ENCODE results near the gene MEGF11. TPM values are rescaled to one million over a fixed set of nuclear protein-coding genes. Genes with fewer than 3 reads are reported as not detected.

Gene MEGF11
- total RNA-seq, 1 donor from 2014 or later: 0.77 TPM

DNA sequence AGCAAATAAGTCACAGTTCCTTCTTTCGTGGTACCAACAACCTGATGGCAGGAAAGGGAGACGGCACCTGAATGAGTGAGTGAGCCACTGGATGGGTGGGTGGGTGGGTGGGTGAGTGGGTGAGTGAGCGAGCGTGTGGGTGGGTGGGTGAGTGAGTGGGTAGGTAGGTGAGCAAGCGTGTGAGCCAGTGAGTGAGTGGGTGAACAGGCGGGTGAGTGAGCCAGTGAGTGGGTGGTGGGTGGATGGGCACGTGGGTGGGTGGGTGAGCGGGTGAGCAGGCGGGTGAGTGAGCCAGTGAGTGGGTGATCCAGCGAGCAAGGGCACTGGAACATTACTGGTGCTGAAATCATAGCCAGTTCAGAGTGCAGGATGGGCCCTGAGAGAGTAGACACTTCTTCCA lies 152.8 kb downstream of the MEGF11 start:
- Mint-ChIP-seq H3K9me3 (ENCODE audit: unreplicated experiment) (no peaks in the 10 kb centered on the region), H3K4me1 (ENCODE audit: unreplicated experiment) (no peaks in the 10 kb centered on the region), H3K4me3 (ENCODE audit: unreplicated experiment) (no peak overlapping the region), H3K36me3 (ENCODE audit: low read depth, unreplicated experiment) (no peaks in the 10 kb centered on the region), H3K27me3 (ENCODE audit: unreplicated experiment) (peaks cover 4% of the 10 kb centered on the region), H3K27ac (ENCODE audit: unreplicated experiment) (no peak overlapping the region)
- no peak for DNase-seq (ENCODE audit: low spot score)
- TF ChIP-seq, protein P1, sequence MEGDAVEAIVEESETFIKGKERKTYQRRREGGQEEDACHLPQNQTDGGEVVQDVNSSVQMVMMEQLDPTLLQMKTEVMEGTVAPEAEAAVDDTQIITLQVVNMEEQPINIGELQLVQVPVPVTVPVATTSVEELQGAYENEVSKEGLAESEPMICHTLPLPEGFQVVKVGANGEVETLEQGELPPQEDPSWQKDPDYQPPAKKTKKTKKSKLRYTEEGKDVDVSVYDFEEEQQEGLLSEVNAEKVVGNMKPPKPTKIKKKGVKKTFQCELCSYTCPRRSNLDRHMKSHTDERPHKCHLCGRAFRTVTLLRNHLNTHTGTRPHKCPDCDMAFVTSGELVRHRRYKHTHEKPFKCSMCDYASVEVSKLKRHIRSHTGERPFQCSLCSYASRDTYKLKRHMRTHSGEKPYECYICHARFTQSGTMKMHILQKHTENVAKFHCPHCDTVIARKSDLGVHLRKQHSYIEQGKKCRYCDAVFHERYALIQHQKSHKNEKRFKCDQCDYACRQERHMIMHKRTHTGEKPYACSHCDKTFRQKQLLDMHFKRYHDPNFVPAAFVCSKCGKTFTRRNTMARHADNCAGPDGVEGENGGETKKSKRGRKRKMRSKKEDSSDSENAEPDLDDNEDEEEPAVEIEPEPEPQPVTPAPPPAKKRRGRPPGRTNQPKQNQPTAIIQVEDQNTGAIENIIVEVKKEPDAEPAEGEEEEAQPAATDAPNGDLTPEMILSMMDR (IDR thresholded peaks at IDR 0.05; ENCODE audit: unreplicated experiment): no peak

GRCh38 chr15:66099950-66100671 lies 153.4 kb downstream of the MEGF11 start:
- no peak for DNase-seq (ENCODE audit: low spot score)

DNA sequence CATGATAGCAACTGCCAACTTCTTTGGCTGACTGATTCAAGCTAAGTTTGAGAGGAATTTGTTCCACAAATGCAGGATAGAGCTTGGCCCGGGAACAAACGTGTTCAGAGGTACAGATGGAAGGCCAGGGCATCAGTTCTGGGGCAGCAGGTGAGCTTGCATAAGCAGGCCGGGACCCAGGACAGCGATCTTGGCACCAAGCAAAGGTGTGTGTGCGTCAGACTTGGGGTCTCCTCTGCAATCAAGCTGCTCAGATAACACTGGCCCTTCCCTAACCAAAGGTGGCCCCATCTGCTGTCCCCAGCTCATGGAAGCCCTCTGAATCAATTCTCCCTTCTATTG lies 155.6 kb downstream of the MEGF11 start:
- Mint-ChIP-seq H3K36me3 (ENCODE audit: low read depth, unreplicated experiment) (no peaks in the 10 kb centered on the region), H3K27me3 (ENCODE audit: unreplicated experiment) (peaks cover 5% of the 10 kb centered on the region), H3K4me1 (ENCODE audit: unreplicated experiment) (no peaks in the 10 kb centered on the region), H3K4me3 (ENCODE audit: unreplicated experiment) (no peak overlapping the region), H3K9me3 (ENCODE audit: unreplicated experiment) (no peaks in the 10 kb centered on the region), H3K27ac (ENCODE audit: unreplicated experiment) (peak overlapping the region; percentile 13)
- TF ChIP-seq, protein P1 (IDR thresholded peaks at IDR 0.05; ENCODE audit: unreplicated experiment): no peak
- DNase-seq (ENCODE audit: low spot score): no peak

More at GRCh38 chr15:66099950-66100671, 153.4 kb downstream of the MEGF11 start:
- Mint-ChIP-seq H3K36me3 (ENCODE audit: low read depth, unreplicated experiment) (no peaks in the 10 kb centered on the region), H3K27ac (ENCODE audit: unreplicated experiment) (no peak overlapping the region), H3K4me1 (ENCODE audit: unreplicated experiment) (no peaks in the 10 kb centered on the region), H3K9me3 (ENCODE audit: unreplicated experiment) (no peaks in the 10 kb centered on the region), H3K27me3 (ENCODE audit: unreplicated experiment) (peaks cover 4% of the 10 kb centered on the region), H3K4me3 (ENCODE audit: unreplicated experiment) (no peak overlapping the region)
- TF ChIP-seq, protein P1 (IDR thresholded peaks at IDR 0.05; ENCODE audit: unreplicated experiment): no peak

DNA sequence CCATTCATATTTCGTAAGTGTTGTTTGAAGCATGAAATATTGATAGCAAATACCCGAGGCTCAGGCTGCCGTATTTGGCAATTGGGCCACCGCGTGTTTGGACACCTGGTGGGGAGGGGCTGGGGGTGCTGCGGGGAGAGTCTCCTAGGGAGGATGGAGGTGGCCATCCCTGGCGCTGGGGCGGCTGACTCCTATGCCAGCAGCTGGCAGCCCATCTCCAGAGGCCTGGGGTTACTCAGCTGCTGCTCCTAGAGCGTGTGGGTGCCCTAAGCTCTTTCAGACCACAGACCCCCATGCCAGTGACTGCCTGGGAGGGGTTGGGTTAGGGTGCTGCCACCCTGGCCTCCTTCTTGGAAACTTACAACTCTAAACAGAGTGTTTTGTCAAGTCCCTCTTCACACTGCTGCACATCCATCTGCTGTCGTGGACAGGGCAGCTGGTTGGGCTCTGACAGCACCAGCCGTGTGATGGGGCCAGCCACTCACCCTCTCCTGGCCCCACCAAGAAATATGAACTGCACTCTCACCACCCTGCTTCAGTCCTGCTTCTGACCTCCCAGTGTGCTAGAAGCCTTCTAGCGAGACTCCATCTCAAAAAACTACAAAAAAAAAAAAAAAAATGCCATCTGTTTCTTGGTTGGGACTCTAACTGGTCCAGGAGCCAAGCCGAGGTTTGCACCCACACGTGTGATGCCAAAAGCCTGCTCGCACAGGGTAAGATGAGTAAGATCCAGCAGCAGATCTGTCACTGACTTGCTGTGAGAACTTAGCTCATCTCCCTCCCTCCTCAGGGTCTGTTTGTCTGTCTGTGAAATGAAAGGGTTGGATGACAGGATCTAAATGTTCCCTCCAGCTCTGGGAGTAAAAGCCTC lies 156.2 kb downstream of the MEGF11 start:
- H3K4me3 Mint-ChIP-seq (ENCODE audit: unreplicated experiment): no peak overlapping the region
- peaks cover 4% of the 10 kb centered on the region for H3K27me3 Mint-ChIP-seq (ENCODE audit: unreplicated experiment)
- DNase-seq (ENCODE audit: low spot score): no peak
- no peaks in the 10 kb centered on the region for H3K36me3 Mint-ChIP-seq (ENCODE audit: low read depth, unreplicated experiment)
- no peaks in the 10 kb centered on the region for H3K9me3 Mint-ChIP-seq (ENCODE audit: unreplicated experiment)
- TF ChIP-seq, protein P1 (IDR thresholded peaks at IDR 0.05; ENCODE audit: unreplicated experiment): no peak
- no peak overlapping the region for H3K27ac Mint-ChIP-seq (ENCODE audit: unreplicated experiment)
- no peaks in the 10 kb centered on the region for H3K4me1 Mint-ChIP-seq (ENCODE audit: unreplicated experiment)

DNA sequence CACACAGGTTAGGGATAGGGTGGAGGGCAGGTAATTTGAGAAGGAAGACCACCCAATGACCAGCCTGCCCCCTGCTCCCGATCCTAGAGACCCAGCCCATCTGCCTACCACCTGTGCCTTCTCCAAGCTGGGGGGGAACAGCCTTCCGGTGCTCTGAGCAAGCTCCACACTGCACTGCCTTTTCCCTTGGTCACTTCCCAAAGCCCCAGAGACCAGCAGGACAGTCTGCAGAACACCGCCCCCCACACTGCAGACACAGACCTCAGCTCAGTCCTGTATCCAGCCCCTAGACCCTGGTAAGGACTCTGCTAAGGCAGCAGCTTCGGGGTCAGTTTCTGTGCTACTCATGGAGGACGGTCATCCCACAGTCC lies 156.9 kb downstream of the MEGF11 start:
- Mint-ChIP-seq H3K9me3 (ENCODE audit: unreplicated experiment) (no peaks in the 10 kb centered on the region), H3K27me3 (ENCODE audit: unreplicated experiment) (peaks cover 4% of the 10 kb centered on the region), H3K4me1 (ENCODE audit: unreplicated experiment) (no peaks in the 10 kb centered on the region), H3K36me3 (ENCODE audit: low read depth, unreplicated experiment) (no peaks in the 10 kb centered on the region), H3K27ac (ENCODE audit: unreplicated experiment) (no peak overlapping the region), H3K4me3 (ENCODE audit: unreplicated experiment) (no peak overlapping the region)
- DNase-seq (ENCODE audit: low spot score): no peak
- TF ChIP-seq, protein P1 (IDR thresholded peaks at IDR 0.05; ENCODE audit: unreplicated experiment): no peak
